CD14-positive monocyte (primary cell): ENCODE measurements around the gene SPATA32. TPM values are rescaled to one million over a fixed set of nuclear protein-coding genes. Genes with fewer than 3 reads are reported as not detected.

Source experiments
- DNase-seq, 3 donors: peaks; one replicate each; pipeline ENCODE4 v3.0.0-alpha.2; 2011 to 2022
- H2AFZ ChIP-seq: 2 replicates; pipeline ENCODE4 v1.6.0; 2012; ENCODE audit warnings: mild to moderate bottlenecking, low read depth, low read length, inconsistent platforms; ENCODE audit not compliant: insufficient read depth, poor library complexity, severe bottlenecking
- H3K27ac ChIP-seq, 2 donors: 1 replicate in 1 of 2; 2 replicates in 1 of 2; pipeline ENCODE4 v1.5.1; 2012 to 2013; ENCODE audit warnings: low read length in 2 of 2, control low read depth in 1 of 2, inconsistent platforms in 1 of 2, low read depth in 1 of 2, mild to moderate bottlenecking in 1 of 2
- H3K27me3 ChIP-seq, 2 donors: one replicate each; pipeline versions ENCODE4 v1.6.0 to v1.6.1; 2011 to 2013; ENCODE audit warnings: low read length in 2 of 2; ENCODE audit not compliant: control insufficient read depth in 2 of 2, insufficient read depth in 2 of 2
- H3K36me3 ChIP-seq, 2 donors: replicated peaks in 1 of 2; 1 replicate in 1 of 2; 2 replicates in 1 of 2; pipeline versions ENCODE4 v1.5.1 to v1.6.1; 2012 to 2013; ENCODE audit warnings: low read length in 2 of 2, control low read depth in 1 of 2, inconsistent platforms in 1 of 2, mild to moderate bottlenecking in 1 of 2; ENCODE audit not compliant: insufficient read depth in 2 of 2, control insufficient read depth in 1 of 2
- H3K4me1 ChIP-seq, 2 donors: 1 replicate in 1 of 2; 2 replicates in 1 of 2; pipeline versions ENCODE4 v1.5.1 to v1.6.1; 2012 to 2013; ENCODE audit warnings: low read length in 2 of 2, control low read depth in 1 of 2, inconsistent platforms in 1 of 2, mild to moderate bottlenecking in 1 of 2, moderate library complexity in 1 of 2; ENCODE audit not compliant: insufficient read depth in 2 of 2, control insufficient read depth in 1 of 2
- H3K4me2 ChIP-seq: replicated peaks from 2 replicates; pipeline ENCODE3; 2012; ENCODE audit warnings: low read length, moderate library complexity, mild to moderate bottlenecking; ENCODE audit not compliant: poor library complexity, severe bottlenecking; ENCODE audit errors: extremely low read depth
- H3K4me3 ChIP-seq, 3 experiments: fragments of 200-600 bp in 1 of 3; sonication (generic) in 1 of 3; replicated peaks in 1 of 3; 1 replicate in 2 of 3; 2 replicates in 1 of 3; pipeline ENCODE4 v1.5.1; 2011 to 2013; ENCODE audit warnings: low read length in 3 of 3, mild to moderate bottlenecking in 3 of 3, control low read depth in 2 of 3, low read depth in 2 of 3, inconsistent platforms in 1 of 3, moderate library complexity in 1 of 3
- H3K79me2 ChIP-seq: 2 replicates; pipeline ENCODE4 v1.6.0; 2012; ENCODE audit warnings: mild to moderate bottlenecking, control low read depth, inconsistent platforms, low read length, moderate library complexity; ENCODE audit not compliant: insufficient read depth
- H3K9ac ChIP-seq: 2 replicates; pipeline ENCODE4 v1.6.0; 2017; ENCODE audit warnings: low read length, mild to moderate bottlenecking; ENCODE audit not compliant: insufficient read depth, poor library complexity, severe bottlenecking
- H3K9me3 ChIP-seq, 2 donors: replicated peaks in 1 of 2; 1 replicate in 1 of 2; 2 replicates in 1 of 2; pipeline versions ENCODE4 v1.5.1 to v1.6.1; 2012 to 2013; ENCODE audit warnings: low read length in 2 of 2, control low read depth in 1 of 2; ENCODE audit not compliant: control insufficient read depth in 1 of 2, insufficient read depth in 1 of 2
- H4K20me1 ChIP-seq: 2 replicates; pipeline ENCODE4 v1.6.0; 2012; ENCODE audit warnings: mild to moderate bottlenecking, low read length, control low read depth, moderate library complexity; ENCODE audit not compliant: insufficient read depth
- H3K27ac Mint-ChIP-seq, 7 donors: one replicate each; pipeline ENCODE4 v1.8.0; 2020; ENCODE audit warnings: mild to moderate bottlenecking in 7 of 7, mixed read lengths in 7 of 7, moderate library complexity in 6 of 7, inconsistent platforms in 2 of 7
- H3K27me3 Mint-ChIP-seq, 3 donors: one replicate each; pipeline ENCODE4 v1.8.0; 2021 to 2022; ENCODE audit warnings: low read depth in 3 of 3, mild to moderate bottlenecking in 3 of 3, mixed read lengths in 3 of 3, moderate library complexity in 3 of 3, inconsistent platforms in 1 of 3
- H3K36me3 Mint-ChIP-seq, 2 donors: one replicate each; pipeline ENCODE4 v1.8.0; 2020; ENCODE audit warnings: mixed read lengths in 2 of 2, inconsistent platforms in 1 of 2, mild to moderate bottlenecking in 1 of 2
- H3K4me1 Mint-ChIP-seq: one replicate; pipeline ENCODE4 v1.8.0; 2020; ENCODE audit warnings: mild to moderate bottlenecking, mixed read lengths
- H3K4me3 Mint-ChIP-seq, 2 donors: one replicate each; pipeline ENCODE4 v1.8.0; 2020; ENCODE audit warnings: mild to moderate bottlenecking in 2 of 2, mixed read lengths in 2 of 2, moderate library complexity in 1 of 2
- H3K9me3 Mint-ChIP-seq, 7 donors: one replicate each; pipeline ENCODE4 v1.8.0; 2020 to 2022; ENCODE audit warnings: mixed read lengths in 7 of 7, mild to moderate bottlenecking in 6 of 7, moderate library complexity in 6 of 7, inconsistent platforms in 2 of 7
- whole genome bisulfite sequencing: methylation state at CpG from one replicate; pipeline ENCODE4 v1.1.5; 2013; ENCODE audit warnings: missing lambda C conversion rate; ENCODE audit not compliant: insufficient coverage; 5-methylcytosine and 5-hydroxymethylcytosine counted together
- intact Hi-C, 2 donors: fragments of 100-400 bp; cut with micrococcal nuclease; formaldehyde crosslinking; loops; one replicate each; pipeline versions ENCODE4 v1.15.0 to v1.15.1; 2023
- polyA minus RNA-seq: library from RNA; depleted of rRNA, polyadenylated mRNA; stranded (reverse); fragments of >200 nt; gene quantifications from 2 replicates; pipeline ENCODE4 v1.2.3, GENCODE V29; 2012
- polyA plus RNA-seq, 3 donors: library from polyadenylated mRNA; depleted of rRNA in 1 of 3; unstranded in 2 of 3; stranded (reverse) in 1 of 3; fragments of 300-500 nt in 2 of 3; fragments of >200 nt in 1 of 3; fragmentation: Illumina TruSeq in 2 of 3; gene quantifications; 1 replicate in 2 of 3; 2 replicates in 1 of 3; pipeline ENCODE4 v1.2.3, GENCODE V29; 2012 to 2021
- total RNA-seq, 12 experiments: library from RNA in 1 of 12; stranded (reverse) in 1 of 12; fragments of 120-200 nt in 1 of 12; gene quantifications; one replicate each; pipeline ENCODE4 v1.2.4 and lab custom pipeline; 2013 to 2026; ENCODE audit warnings: mixed read lengths in 6 of 12, inconsistent platforms in 1 of 12
- TF ChIP-seq, protein P1 (sequence below): fragments of 200-600 bp; IDR thresholded peaks from one replicate; pipeline ENCODE4 v1.8.0; 2022; ENCODE audit warnings: antibody characterized with exemption, mild to moderate bottlenecking

SPATA32 gene
- total RNA-seq (2013) = 0.08 TPM
- not detected for polyA plus RNA-seq
- polyA minus RNA-seq = 0.64 TPM in 1 of 2 replicates, not detected in the other
- total RNA-seq (lab: John Stamatoyannopoulos, UW) = 0 to 0.69 (median 0.23) reads per million in 11 experiments

DNA sequence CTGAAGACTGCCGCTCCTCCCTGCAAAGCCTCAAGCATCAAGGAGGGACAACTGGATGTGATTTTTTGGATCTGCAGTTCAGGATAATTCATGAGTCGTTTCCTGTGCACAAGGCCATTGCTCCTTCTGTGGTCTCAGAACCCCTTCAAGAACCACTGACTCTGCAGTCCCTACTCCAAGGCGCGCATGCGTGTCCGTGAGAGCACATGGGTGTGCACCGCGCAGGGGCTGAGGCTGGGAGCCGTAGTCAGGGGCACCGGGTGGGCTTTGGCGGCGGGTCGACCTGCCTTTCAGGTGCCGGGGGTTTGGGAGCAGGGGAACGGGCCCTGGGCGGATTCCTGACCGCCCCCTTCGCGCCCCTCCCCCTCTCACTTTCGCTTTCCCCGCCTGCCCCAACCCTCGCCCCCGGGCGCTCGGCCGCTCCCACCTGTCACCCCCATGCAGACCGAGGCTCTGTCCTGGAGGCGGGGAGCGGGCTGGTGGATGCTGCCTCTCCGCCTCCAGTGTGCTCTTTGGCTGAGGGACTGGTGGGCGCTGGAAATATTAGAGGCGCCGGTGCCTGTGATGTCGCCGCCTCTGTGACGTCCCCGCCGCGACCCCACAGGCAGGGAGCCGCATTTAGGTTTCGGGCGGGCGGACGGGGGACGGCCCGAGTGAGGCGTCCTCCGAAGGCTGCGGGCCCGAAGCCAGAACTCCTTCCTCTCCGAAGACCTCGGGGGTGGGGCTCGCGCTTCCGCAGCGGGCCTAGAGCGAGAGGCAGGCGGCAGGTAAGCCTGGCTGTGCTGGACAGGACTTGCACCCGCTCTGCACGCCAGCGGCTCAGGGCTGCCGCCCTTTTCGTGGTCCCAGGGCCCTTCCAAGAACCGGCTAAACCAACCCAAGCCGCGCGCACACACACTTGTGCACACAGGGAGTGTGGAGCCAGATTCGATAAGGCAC is at the start of gene SPATA32:
TSS of gene SPATA32 (minus strand) at position 518 of the 939 bp plus-strand sequence. CDS start at position 440, 78 bp downstream.
- H3K4me1 ChIP-seq = peaks cover 7 to 31% of the 10 kb centered on the region in 2 donors
- peak within 1 kb of the TSS in 1 of 2 donors; percentile 56 for H3K27ac ChIP-seq
- H3K4me2 ChIP-seq = peak within 1 kb of the TSS; percentile 96
- H3K4me3 ChIP-seq = peak within 1 kb of the TSS; percentile 47 to 85 (median 48)
- Mint-ChIP-seq H3K27me3 (peaks cover 4 to 15% (median 8%) of the 10 kb centered on the region in 3 donors), H3K4me1 (peaks cover 30% of the 10 kb centered on the region), H3K27ac (peak within 1 kb of the TSS in 4 of 7 donors; percentile 24 to 64 (median 58)), H3K4me3 (peak within 1 kb of the TSS; percentile 88 to 92), H3K9me3 (peaks cover 0 to 2% (median 0%) of the 10 kb centered on the region in 7 donors), H3K36me3 (peaks cover 35 to 42% of the 10 kb centered on the region in 2 donors)
- intact Hi-C loops = no loop called here
- H3K9me3 ChIP-seq = no peaks in the 10 kb centered on the region
- 2% methylated on average over 56 of the region's 68 CpGs for WGBS
- H2AFZ ChIP-seq = peak within 1 kb of the TSS; percentile 73
- H4K20me1 ChIP-seq = peaks cover 62% of the 10 kb centered on the region
- H3K36me3 ChIP-seq = peaks cover 36 to 42% of the 10 kb centered on the region in 2 donors
- peak within 1 kb of the TSS; percentile 74 for H3K9ac ChIP-seq
- H3K79me2 ChIP-seq = no peaks in the 10 kb centered on the region
- TF ChIP-seq, protein P1, sequence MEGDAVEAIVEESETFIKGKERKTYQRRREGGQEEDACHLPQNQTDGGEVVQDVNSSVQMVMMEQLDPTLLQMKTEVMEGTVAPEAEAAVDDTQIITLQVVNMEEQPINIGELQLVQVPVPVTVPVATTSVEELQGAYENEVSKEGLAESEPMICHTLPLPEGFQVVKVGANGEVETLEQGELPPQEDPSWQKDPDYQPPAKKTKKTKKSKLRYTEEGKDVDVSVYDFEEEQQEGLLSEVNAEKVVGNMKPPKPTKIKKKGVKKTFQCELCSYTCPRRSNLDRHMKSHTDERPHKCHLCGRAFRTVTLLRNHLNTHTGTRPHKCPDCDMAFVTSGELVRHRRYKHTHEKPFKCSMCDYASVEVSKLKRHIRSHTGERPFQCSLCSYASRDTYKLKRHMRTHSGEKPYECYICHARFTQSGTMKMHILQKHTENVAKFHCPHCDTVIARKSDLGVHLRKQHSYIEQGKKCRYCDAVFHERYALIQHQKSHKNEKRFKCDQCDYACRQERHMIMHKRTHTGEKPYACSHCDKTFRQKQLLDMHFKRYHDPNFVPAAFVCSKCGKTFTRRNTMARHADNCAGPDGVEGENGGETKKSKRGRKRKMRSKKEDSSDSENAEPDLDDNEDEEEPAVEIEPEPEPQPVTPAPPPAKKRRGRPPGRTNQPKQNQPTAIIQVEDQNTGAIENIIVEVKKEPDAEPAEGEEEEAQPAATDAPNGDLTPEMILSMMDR = no peak
- H3K27me3 ChIP-seq = peaks cover 0 to 5% of the 10 kb centered on the region in 2 donors
- peak in 2 of 3 donors; percentile 30 to 33 for DNase-seq

- Histone ChIP-seq H3K4me2 (peak overlapping the region; percentile 64), H4K20me1 (peaks cover 18% of the 10 kb centered on the region), H3K9ac (no peak overlapping the region), H2AFZ (no peak overlapping the region), H3K4me1 (peaks cover 99% of the 10 kb centered on the region in 2 donors), H3K27ac (peak overlapping the region; percentile 64 to 75), H3K27me3 (no peaks in the 10 kb centered on the region), H3K79me2 (peaks cover 87% of the 10 kb centered on the region), H3K9me3 (no peaks in the 10 kb centered on the region), H3K4me3 (peak overlapping the region in 1 of 3 experiments; percentile 46), H3K36me3 (peaks cover 7 to 10% of the 10 kb centered on the region in 2 donors)
- TF ChIP-seq, protein P1 = no peak
- DNase-seq = no peak
- Mint-ChIP-seq H3K27ac (peak overlapping the region; percentile 4 to 95 (median 87)), H3K36me3 (peaks cover 30 to 48% of the 10 kb centered on the region in 2 donors), H3K4me3 (peak overlapping the region in 1 of 2 donors; percentile 71), H3K9me3 (peaks cover 0 to 2% (median 0%) of the 10 kb centered on the region in 7 donors), H3K4me1 (peaks cover 91% of the 10 kb centered on the region), H3K27me3 (peaks cover 0 to 4% (median 1%) of the 10 kb centered on the region in 3 donors)
- 92% methylated on average over 4 of the region's 4 CpGs for WGBS
- intact Hi-C loops = loop anchor here in 1 of 2 donors (5.0 to 10.0 kb wide), 2 partner anchors 34 to 167 kb away; partner anchors contain the start of gene HEXIM1
Measured at GRCh38 chr17:45311401-45311759, 49.5 kb upstream of the SPATA32 start.
